T-helper 22 cell (primary cell): ENCODE data around the gene ADAM23.

Experiments
- DNase-seq: peaks from one replicate; pipeline ENCODE4 v3.0.0-alpha.2; 2020; ENCODE audit warnings: low read depth

The ADAM23 gene

DNA sequence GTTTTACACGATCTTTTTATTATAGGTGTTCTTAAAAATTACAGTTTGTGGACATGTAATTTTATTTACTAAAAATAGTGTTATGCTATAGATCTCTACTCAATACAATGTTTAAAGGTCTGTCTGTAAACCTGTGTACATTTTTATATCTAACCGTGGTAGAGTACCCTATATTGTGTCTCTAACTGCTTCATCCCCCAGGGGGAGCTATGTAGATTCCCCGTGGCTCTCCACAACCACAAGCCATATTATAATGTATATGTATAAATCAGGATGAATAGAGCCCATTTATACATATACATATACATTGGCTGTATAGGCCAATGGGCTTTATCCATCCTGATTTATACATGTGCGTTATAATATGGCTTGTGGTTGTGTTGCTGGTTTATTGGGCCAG lies 59.4 kb downstream of the ADAM23 start:
- DNase-seq, result no peak

DNA sequence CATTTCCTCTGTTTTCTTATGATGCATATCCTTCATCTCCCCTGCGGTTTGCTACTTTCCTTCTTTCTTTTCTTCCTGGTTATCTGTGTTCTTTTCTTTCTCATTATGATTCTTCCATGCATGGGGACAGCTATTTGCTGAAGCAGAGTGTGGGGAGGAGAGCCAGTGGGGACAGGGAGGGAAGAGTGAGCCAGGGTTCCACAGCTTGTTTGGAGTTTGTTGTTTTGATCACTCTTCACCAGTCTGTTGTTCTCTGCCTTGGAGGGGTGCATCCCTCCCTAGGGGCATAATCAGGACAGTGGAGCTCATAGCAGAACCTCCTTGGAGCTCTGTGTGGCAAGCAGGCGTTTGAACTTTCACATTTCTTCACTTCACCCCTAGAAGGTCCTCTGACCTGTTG lies 68.0 kb downstream of the ADAM23 start:
- DNase-seq, result no peak

DNA sequence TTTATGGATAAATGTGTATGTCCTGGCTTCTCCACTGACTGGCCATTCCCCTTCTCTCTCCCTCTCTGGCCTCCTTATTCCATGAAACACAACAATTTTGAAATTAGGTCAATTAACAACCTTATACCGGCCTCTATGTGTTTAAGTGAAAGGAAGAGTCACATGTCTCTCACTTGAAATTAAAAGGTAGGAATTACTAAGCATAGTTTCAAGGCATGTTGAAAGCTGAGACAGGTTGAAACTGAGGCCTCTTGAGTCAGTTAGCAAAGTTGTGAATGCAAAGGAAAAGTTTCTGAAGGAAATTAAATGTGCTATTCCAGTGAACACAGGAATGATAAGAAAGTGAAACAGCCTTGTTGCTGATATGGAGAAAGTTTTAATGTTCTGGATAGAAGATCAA lies 69.7 kb downstream of the ADAM23 start:
- no peak for DNase-seq

GRCh38 chr2:206515580-206515979 lies 72.2 kb downstream of the ADAM23 start:
- DNase-seq, result no peak

DNA sequence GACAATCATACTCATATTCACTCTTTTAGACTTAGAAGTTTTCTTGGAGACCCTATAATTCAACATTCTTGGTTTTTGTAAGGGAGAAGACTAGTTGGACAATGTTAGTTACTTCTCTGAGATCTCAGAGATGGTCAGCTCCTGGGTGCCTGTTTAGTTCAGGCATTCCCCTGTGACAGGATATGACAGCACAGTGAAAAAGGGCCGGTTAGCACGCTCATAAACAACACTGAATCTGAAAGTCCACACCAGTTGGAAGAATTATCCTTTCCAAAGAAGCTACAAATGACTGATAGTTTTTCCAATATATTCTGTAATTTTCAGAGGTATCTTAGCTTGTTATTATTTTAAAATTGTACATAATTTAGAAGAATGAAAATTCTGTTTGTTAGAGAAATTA lies 75.7 kb downstream of the ADAM23 start:
- DNase-seq, result no peak

DNA sequence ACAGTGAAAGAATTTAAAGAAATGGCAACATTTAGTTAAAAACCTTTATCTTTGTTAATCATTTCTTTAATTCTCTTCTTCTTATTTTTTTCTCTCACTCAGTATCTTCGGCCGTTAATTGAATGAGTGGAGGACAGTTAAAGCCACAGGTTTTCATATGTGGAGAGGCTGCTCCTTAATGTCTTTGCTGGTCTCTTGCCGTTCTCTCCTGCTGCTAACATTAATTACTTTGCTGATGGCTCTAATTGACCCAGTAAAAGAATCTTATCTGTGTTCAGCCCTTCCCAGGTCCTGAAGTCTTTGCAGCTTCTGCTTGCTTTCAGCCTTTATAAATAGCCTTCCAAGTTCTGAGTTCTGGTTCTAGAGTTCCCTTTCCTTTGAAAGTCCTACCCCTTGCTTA lies 77.1 kb downstream of the ADAM23 start:
- no peak for DNase-seq

- no peak for DNase-seq
These were observed 77.8 kb downstream of the ADAM23 start for GRCh38 chr2:206521115-206521514.

GRCh38 chr2:206521612-206522011 lies 78.3 kb downstream of the ADAM23 start:
- no peak for DNase-seq

- no peak for DNase-seq
These were observed 83.1 kb downstream of the ADAM23 start for GRCh38 chr2:206526416-206526815.

- no peak for DNase-seq
These were observed 83.8 kb downstream of the ADAM23 start for GRCh38 chr2:206527153-206527552.

- DNase-seq, result peak; percentile 33
These were observed 87.4 kb downstream of the ADAM23 start for GRCh38 chr2:206530727-206531126.

DNA sequence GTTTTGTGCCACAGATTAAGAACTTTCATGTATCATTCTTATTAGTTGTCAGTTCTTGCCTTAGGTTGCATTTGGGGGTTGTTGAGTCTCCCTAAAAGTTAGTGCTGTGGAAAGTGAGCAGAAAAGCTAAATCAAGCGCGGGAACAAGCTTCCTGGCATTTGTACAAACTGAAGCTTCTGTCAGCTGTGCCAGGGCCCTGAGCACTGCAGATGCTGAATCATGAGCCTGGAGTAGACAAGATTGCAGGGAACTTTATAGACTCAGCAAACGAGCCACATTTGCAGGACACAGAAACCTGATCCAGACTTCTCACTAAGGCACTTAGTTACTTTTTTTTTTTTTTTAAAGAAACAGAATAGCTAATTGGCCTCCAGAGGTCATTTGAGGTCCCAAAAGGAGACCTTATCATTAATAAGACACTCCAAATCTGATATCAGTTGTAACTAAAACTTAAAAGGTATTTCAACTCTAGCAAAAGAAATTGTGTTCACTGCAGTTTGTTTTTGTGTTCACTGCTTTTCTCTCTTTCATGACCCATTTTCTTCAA lies 88.7 kb downstream of the ADAM23 start:
- DNase-seq, result no peak

DNA sequence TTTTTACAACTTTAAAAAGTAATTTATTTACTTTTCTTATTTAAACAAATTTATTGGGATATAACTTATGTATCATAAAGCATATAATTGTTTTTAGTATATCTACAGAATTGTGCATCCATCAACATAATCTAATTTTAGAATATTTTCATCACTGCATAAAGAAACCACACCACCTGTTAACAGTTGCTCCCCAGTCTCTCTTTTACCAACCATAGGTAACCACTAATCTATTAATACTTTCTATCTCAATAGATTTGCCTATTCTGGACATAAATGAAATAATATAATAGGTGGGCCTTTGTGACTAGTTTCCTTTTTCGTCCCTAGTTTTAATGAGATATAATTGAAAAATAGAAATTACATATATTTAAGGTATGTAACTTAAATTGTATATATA lies 90.6 kb downstream of the ADAM23 start:
- DNase-seq, result no peak

- DNase-seq, result no peak
These were observed 92.1 kb downstream of the ADAM23 start for GRCh38 chr2:206535260-206535986.

- no peak for DNase-seq
These were observed 97.4 kb downstream of the ADAM23 start for GRCh38 chr2:206540757-206541156.

DNA sequence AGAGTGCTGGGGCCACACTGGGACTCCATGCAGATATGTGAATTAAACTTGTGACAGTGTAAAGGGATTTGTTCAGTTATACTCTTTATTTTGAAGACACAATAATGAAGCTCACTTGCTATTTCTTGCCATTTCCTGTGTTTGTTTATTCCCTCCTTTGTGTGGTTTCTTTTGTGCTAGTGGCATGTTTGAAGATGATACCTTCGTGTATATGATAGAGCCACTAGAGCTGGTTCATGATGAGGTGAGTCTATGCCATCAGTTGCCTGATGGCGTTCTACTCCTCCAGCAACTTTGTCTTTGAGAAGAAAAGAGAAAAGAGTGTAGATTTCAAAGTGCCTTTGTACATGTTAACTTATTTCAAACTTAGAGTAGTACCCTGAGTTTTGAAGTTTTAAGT lies 99.7 kb downstream of the ADAM23 start:
- DNase-seq, result no peak

DNA sequence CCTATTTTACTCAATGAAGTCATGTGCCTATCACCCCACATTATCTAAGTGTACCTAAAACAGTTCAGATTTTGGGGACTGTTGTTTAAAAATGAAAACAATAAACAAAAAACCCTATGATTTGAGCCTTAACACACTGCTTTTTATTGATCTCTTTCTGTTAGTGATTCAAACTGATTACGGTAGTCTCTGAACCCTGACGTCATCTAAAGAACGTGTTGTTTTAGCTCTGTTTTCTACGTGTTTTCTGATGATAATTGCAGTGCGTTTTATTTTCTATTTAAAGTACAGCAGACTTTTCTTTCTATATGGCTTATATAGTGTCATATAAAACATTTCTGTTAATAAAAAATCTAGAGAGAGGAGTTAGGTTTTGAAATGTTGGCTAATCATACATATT lies 105.1 kb downstream of the ADAM23 start:
- DNase-seq, result no peak

DNA sequence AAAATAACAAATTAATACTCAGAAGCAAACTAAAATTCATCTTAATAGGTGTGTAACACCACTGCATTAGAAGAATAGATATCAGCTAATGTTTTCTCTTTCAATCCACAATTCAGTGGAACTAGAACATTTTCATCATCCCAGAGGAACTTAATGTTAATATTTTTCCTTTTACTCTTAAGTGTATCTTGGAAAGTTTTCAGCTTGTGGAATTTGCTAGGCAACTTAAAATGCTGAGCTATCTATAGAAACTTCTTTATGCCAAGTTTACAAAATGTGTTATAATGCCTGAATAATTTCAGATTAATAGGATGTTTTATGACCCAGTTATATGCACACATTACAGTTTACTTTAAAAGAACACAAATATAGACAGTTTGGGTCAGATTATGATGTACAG lies 112.4 kb downstream of the ADAM23 start:
- DNase-seq, result no peak

GRCh38 chr2:206556357-206556949 lies 113.1 kb downstream of the ADAM23 start:
- DNase-seq, result no peak

- DNase-seq, result no peak
These were observed 114.0 kb downstream of the ADAM23 start for GRCh38 chr2:206557321-206557720.

- DNase-seq, result no peak
These were observed 115.2 kb downstream of the ADAM23 start for GRCh38 chr2:206558492-206558891.

- DNase-seq, result no peak
These were observed 118.6 kb downstream of the ADAM23 start for GRCh38 chr2:206561962-206562361.

DNA sequence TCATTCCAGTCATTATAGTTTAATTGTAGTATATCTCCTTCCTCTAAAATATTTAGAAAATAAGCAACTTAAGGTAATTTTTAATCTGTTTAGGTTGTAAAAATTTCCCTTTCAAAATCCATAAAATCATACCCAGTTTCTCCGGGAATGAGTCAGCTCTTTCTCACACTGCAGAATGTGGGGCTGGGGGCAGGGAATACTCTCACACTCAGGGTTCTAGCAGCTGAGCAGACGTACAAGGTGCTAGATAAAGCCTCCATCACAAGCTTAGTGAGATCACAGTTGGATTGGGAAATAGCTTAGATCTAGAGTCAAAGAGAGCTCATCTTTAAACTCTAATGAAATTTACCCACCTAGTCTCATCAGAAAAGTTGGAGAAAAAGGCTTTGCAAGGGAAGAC lies 119.0 kb downstream of the ADAM23 start:
- DNase-seq, result no peak

- no peak for DNase-seq
These were observed 120.0 kb downstream of the ADAM23 start for GRCh38 chr2:206563374-206563773.
